ENCODE results near the gene NUDT8.

Gene NUDT8

GRCh38 chr11:67670316-67671210 is 40.8 kb upstream of the NUDT8 start:
- TF ChIP-seq CTCF (IDR thresholded peaks at IDR 0.05; ENCODE audit: borderline replicate concordance, insufficient read depth, low read depth, low read length), result no peak
- no peak overlapping the region for H3K4me3 ChIP-seq (ENCODE audit: low read depth, low read length)

- H3K4me3 ChIP-seq (ENCODE audit: low read depth, low read length), result no peak overlapping the region
- TF ChIP-seq CTCF (IDR thresholded peaks at IDR 0.05; ENCODE audit: borderline replicate concordance, insufficient read depth, low read depth, low read length), result no peak
These were observed 38.4 kb upstream of the NUDT8 start for GRCh38 chr11:67668192-67668551.

GRCh38 chr11:67667490-67668191 is 37.9 kb upstream of the NUDT8 start:
- no peak for TF ChIP-seq CTCF (IDR thresholded peaks at IDR 0.05; ENCODE audit: borderline replicate concordance, insufficient read depth, low read depth, low read length)
- no peak overlapping the region for H3K4me3 ChIP-seq (ENCODE audit: low read depth, low read length)

GRCh38 chr11:67666676-67667489 is 37.1 kb upstream of the NUDT8 start:
- TF ChIP-seq CTCF (IDR thresholded peaks at IDR 0.05; ENCODE audit: borderline replicate concordance, insufficient read depth, low read depth, low read length), result 0 out of 2 replicates have a peak, but pooled peaks have one; percentile 11
- no peak overlapping the region for H3K4me3 ChIP-seq (ENCODE audit: low read depth, low read length)

- no peak for TF ChIP-seq CTCF (IDR thresholded peaks at IDR 0.05; ENCODE audit: borderline replicate concordance, insufficient read depth, low read depth, low read length)
- no peak overlapping the region for H3K4me3 ChIP-seq (ENCODE audit: low read depth, low read length)
These were observed 36.5 kb upstream of the NUDT8 start for GRCh38 chr11:67666303-67666645.

GRCh38 chr11:67665541-67666302 is 36.0 kb upstream of the NUDT8 start:
- TF ChIP-seq CTCF (IDR thresholded peaks at IDR 0.05; ENCODE audit: borderline replicate concordance, insufficient read depth, low read depth, low read length), result 0 out of 2 replicates have a peak, but pooled peaks have one; percentile 9
- no peak overlapping the region for H3K4me3 ChIP-seq (ENCODE audit: low read depth, low read length)
